Germinal center (tissue), 1 donor: Measurements from ENCODE around the gene GSDME.

Experiments
- DNase-seq: peaks from one replicate; pipeline ENCODE4 v3.0.0; 2012; ENCODE audit warnings: mixed read lengths, low spot score

Gene GSDME

DNA sequence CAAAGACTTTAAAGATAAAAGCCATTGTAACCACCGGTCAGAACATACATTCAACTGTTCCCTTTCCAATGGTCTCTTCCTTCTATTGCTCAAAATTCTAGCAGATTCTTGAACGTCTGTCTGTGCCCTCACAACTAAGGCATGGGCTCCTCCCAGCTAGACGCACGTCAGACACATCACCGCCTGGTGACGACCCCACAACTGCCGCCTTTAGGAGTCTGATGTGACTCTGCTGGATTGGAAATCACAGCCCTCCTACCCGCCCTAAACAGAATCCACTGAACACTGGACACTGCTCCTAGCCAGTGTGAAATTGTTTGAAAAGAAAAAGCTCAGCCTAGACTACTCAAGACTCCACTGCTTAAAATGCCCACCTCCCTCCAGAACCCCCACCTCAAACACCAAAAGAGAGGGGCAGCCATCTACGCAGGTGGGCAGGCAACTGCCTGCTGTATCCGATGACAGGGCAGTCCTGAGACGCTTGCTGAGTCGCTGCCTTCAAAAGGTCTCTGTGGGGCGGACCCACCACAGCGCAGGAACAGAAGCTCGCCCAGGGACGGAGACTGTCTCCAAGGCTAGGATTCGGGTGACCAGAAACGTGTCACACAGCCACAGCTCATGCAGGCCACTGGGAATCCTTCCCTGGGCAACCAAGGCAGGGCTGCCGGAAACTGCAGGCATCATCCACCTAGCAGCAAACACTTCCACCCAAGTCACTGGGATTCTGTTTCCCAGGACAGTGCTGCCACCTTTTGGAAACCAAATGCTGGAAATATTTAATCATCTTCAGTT is 34.7 kb downstream of the GSDME start:
- DNase-seq = no peak

DNA sequence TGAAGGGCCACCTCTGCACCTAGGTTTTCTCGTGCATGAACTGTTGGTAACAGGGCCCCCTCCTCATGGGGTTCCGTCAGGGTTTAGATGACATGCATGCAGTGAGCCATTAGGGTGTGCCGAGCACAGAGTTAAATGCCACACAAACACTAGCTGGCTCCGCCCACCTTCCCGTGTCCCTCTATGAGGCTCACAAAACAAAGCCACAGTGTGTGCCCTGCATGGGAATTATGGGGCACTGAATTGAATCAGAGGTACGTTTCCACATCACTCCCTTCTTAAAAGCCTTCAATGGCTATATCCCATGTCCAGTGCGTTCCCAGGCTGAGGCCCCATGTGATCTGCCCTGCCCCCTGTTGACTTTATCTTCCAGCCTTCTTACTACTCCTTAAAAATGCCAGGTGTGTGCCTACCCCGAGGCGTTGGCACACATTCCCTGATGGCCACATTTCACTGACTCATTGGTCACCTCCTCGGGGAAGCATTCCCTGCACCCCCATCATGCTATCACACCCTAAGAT is 35.7 kb downstream of the GSDME start:
- no peak for DNase-seq

- DNase-seq = no peak
These were observed 37.0 kb downstream of the GSDME start for GRCh38 chr7:24720283-24720682.

DNA sequence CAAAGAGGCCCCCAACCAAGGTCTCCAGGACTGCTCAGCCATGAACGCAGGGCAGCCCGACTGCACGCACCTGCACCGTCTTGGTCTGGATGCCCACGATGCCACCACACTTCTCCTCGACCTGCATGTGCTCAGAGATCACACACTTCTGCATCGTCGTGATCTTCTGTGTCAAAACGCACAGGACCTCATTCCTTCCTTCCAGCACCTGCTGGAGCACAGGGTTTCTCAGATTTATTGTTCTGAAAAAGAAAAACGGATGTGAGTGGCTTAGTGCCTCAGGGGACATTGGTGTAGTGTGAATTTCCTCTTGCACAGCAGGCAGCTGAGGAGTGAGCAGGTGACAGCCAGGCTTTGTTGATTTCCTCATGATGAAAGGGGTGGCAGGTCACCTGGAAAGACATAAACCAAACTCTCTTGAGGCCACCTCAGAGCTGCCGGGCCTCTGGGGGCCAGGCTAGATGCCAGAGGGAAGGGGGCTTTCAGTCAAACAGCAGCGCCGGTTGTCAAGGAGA is 38.2 kb downstream of the GSDME start:
- peak; percentile 51 for DNase-seq

GRCh38 chr7:24718431-24718831 is 38.8 kb downstream of the GSDME start:
- DNase-seq = no peak

- DNase-seq = no peak
These were observed 39.5 kb downstream of the GSDME start for GRCh38 chr7:24717694-24718320.

- DNase-seq = no peak
These were observed 40.0 kb downstream of the GSDME start for GRCh38 chr7:24717247-24717622.

DNA sequence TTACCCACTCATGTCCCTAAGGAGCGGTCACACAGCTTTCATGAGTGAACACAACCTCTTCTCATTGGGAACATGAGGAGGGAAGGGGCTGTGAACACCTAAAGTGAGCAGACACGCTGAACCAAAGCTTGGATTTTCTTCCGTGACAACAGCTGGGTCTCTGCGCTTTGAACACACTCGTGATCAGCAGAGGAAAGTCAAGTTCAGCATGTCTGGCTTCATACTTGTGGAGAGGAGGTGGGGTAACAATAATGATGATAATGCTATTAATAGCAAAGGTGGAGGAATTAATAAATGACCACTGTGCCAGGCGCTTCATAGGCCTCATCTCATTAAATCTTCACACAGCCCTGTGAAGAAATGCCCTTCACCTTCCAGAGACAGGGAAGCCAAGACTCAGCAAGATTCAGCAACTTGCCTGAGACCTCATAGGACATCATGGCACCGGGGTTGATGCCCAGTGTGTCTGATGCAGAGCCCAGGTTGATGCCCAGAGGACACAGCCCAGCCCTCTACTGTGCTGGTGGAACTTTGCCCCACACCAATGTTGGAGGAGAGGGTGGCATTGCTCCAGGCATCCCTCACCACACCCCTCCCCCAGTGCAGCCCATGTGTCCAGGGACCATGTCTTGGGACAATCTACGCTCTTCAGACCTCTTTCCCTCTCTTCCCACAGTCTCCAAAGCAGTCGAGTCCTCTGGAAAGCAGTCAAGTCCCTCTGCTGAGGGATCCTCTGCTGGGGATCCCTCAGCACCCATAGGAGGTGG is 40.6 kb downstream of the GSDME start:
- DNase-seq = no peak

GRCh38 chr7:24715661-24716479 is 41.4 kb downstream of the GSDME start:
- peak; percentile 44 for DNase-seq

DNA sequence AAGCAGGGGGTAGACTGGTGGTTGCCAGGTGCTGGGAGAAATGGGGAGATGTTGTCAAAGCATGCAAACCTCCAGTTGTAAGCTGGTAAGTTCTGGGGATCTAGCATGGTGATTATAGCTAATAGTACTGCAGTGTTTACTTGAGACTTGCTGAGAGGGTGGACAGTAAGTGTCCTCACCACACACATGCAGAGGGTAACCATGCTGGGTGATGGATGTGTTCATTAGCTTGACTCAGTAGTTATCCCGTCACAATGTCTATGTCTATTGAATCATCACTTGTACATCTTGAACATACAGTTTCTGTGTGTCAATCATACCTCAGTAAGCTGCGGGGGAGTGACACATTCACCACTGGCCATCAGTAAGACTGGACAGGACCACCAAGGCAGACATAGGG is 42.1 kb downstream of the GSDME start:
- DNase-seq = no peak

DNA sequence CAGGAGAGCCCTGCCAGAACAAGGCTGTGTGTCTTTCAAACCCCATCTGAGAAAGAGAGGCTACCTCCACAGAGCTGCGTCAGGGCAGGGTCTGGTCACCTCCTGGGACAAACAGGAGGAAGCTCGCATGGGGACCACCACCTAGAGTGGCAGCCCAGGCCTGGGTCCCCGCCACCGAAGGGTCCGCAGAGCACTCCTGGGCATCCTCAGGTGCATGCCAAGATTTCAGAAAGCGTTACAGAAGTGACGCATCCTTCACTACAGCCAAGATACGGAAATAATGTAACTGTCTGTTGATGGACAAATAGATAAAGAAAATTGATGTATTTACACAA is 42.6 kb downstream of the GSDME start:
- DNase-seq = no peak

DNA sequence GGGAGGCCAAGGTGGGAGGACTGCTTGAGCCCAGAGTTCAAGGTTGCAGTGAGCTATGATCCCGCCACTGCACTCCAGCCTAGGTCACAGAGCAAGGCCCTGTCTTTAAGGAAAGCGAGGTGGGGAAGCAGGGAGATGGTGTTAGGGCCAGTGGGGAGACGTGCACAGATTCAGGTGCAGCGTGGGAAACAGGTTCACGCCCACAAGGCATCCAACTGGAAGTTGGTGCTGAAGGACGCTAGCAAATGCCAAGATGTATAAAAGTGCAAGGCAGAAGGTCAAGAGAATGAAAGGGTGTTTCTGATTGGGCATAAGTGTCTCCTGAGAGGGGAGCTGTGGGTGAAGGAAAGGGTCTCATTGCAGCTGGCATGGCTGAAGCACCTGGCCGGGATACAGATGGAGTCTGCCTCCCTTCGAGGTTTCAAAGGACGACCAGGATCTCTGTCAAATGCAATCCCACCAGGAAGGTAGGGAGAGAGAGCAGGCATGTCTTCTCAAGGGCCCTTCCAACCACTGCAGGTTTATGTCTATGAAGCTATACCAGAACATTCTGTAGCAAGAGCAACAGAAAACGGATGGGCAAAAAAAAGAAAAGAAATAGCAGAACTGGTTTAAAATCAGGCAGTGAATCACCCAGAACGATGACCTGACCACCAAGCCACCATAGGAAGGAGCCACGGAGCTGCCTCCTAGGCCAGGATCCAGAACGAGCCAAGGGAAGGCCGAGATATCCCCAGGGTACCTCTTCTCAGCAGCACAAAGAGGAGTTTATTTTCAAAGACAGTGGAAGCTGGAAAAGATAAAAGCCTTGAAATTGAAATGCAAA is 43.2 kb downstream of the GSDME start:
- no peak for DNase-seq

- DNase-seq = no peak
These were observed 44.0 kb downstream of the GSDME start for GRCh38 chr7:24713039-24713793.

DNA sequence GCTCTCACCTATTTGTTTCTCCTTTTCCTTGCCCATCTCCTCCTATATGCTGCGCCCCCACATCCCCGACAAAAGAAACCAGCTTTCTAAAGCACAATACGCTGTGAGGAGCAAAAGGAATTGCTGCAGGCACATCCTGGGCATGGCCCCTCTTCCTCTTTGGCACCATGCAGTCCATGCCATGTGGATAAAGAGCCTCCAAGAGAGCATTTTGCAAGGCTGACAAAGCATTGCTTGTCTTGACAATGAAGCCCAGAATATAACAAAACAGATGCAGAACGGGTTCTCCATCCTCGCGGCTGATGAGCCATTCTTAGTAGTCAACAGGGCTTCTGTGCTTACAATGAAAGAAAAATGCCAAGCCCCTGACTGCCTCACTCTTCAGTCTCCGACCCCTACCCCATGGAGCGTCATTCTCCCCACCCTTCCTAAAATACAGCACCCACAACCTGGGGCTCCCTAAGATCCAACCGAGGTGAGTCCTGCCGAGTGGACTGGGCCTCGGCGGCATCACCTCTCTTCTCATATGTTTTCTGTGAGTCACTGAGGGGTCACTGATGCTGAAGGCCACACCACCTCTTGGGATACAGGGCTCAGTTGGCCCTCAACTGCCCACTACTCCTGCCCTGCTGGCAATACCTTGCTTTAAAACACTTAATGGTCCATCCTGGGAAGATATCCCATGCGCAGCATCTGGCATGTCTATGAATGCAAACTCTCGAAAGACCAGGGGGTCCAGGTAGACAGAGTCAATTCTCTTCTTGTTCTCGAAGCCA is 47.5 kb downstream of the GSDME start:
- no peak for DNase-seq

GRCh38 chr7:24709051-24709450 is 48.2 kb downstream of the GSDME start:
- no peak for DNase-seq

GRCh38 chr7:24707988-24708615 is 49.2 kb downstream of the GSDME start:
- DNase-seq = no peak

- DNase-seq = no peak
These were observed 50.8 kb downstream of the GSDME start for GRCh38 chr7:24706211-24707170.

DNA sequence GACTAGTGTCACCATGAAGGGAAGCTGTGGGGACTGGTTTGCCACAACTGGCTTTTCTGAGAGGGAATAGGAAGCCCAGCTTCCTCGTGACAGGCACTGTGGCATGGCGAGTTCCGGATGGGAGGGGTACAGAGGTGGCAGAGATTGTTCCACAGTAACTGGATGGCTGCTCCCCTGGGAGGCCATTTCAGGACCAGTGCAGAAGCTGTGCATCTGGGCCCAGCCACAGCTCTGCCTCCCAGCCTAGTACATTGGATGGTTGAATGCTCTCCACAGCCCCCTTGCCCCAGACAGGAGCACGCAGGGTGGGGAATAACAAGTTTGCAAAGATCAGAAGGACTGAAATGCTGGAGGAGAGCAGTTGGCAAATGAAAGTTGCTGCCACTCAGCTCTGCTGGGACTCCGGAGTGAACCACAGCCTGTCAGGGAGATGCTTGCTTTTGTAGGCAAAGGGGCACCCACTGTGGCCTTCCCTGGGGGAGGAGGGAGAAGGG is 51.8 kb downstream of the GSDME start:
- DNase-seq = no peak
